PFSK-1 (cell line): Measurements from ENCODE around the gene KIRREL2.

Source experiments
- POLR2AphosphoS5 ChIP-seq: IDR thresholded peaks from 2 replicates; pipeline ENCODE4 v1.6.1; 2012; ENCODE audit warnings: low read depth, mild to moderate bottlenecking, control low read depth, low read length, moderate library complexity
- REST ChIP-seq, 2 experiments: IDR thresholded peaks; 2 replicates each; pipeline versions ENCODE4 v1.6.1 to v1.8.0; 2011 to 2012; ENCODE audit warnings: low read depth in 2 of 2, low read length in 2 of 2, control low read depth in 1 of 2, inconsistent platforms in 1 of 2, mild to moderate bottlenecking in 1 of 2, moderate library complexity in 1 of 2; ENCODE audit not compliant: insufficient read depth in 1 of 2

- TF ChIP-seq REST (IDR thresholded peaks at IDR 0.05; ENCODE audit: insufficient read depth in 1 of 2, low read depth in 2 of 2, low read length in 2 of 2) (no peak), POLR2AphosphoS5 (no peak)
Measured at GRCh38 chr19:35868172-35868822, 11.6 kb downstream of the KIRREL2 start, which contains the start of gene APLP1.
